ENCODE measurements around the gene RBM24.

The RBM24 gene

GRCh38 chr6:17281100-17281496 lies at the start of gene RBM24:
TSS of gene RBM24 (plus strand) at chr6:17281361. CDS start at chr6:17281582, 221 bp downstream.
- DNase-seq = peak; percentile 26

GRCh38 chr6:17233531-17233930 lies 47.6 kb upstream of the RBM24 start:
- DNase-seq = no peak

- no peak for DNase-seq
Measured at GRCh38 chr6:17237246-17237645, 43.9 kb upstream of the RBM24 start.

GRCh38 chr6:17239260-17239659 lies 41.9 kb upstream of the RBM24 start:
- no peak for DNase-seq

GRCh38 chr6:17240803-17241500 lies 40.2 kb upstream of the RBM24 start:
- no peak for DNase-seq

- no peak for DNase-seq
Measured at GRCh38 chr6:17242087-17242486, 39.1 kb upstream of the RBM24 start.

GRCh38 chr6:17250237-17250636 lies 30.9 kb upstream of the RBM24 start:
- DNase-seq = no peak

GRCh38 chr6:17251953-17252352 lies 29.2 kb upstream of the RBM24 start:
- DNase-seq = no peak

GRCh38 chr6:17258749-17259148 lies 22.4 kb upstream of the RBM24 start:
- no peak for DNase-seq

- DNase-seq = no peak
Measured at GRCh38 chr6:17265570-17265969, 15.6 kb upstream of the RBM24 start.

GRCh38 chr6:17267566-17267965 lies 13.6 kb upstream of the RBM24 start:
- DNase-seq = no peak

- no peak for DNase-seq
Measured at GRCh38 chr6:17268114-17268513, 13.0 kb upstream of the RBM24 start.

GRCh38 chr6:17269840-17270239 lies 11.3 kb upstream of the RBM24 start:
- no peak for DNase-seq

GRCh38 chr6:17271628-17272027 lies 9.5 kb upstream of the RBM24 start:
- DNase-seq = no peak

GRCh38 chr6:17276766-17277165 lies 4.4 kb upstream of the RBM24 start:
- no peak for DNase-seq

GRCh38 chr6:17277256-17277655 lies 3.9 kb upstream of the RBM24 start:
- DNase-seq = no peak

GRCh38 chr6:17278289-17279063 lies 2.7 kb upstream of the RBM24 start:
- DNase-seq = no peak

GRCh38 chr6:17280138-17280537 lies 1.0 kb upstream of the RBM24 start:
- no peak for DNase-seq

- no peak for DNase-seq
Measured at GRCh38 chr6:17280552-17281090, 540 bp upstream of the RBM24 start.

GRCh38 chr6:17281497-17282481 lies 628 bp downstream of the RBM24 start:
- DNase-seq = no peak

- no peak for DNase-seq
Measured at GRCh38 chr6:17283074-17283473, 1.9 kb downstream of the RBM24 start.

- DNase-seq = no peak
Measured at GRCh38 chr6:17289630-17290061, 8.5 kb downstream of the RBM24 start.

GRCh38 chr6:17291778-17292177 lies 10.6 kb downstream of the RBM24 start:
- DNase-seq = peak; percentile 15
